Head of caudate nucleus (tissue), 42 donors: ENCODE data around the gene DMXL1.

ENCODE experiments used
- DNase-seq, 42 donors: peaks; one replicate each; pipeline versions ENCODE4 v3.0.0 to v3.0.0-alpha.2; 2020 to 2021; ENCODE audit warnings: mixed read lengths in 7 of 42
- intact Hi-C: fragments of 100-400 bp; cut with DNase I; formaldehyde crosslinking; loops from one replicate; pipeline ENCODE4 v1.15.0; 2022

DMXL1 gene, protein sequence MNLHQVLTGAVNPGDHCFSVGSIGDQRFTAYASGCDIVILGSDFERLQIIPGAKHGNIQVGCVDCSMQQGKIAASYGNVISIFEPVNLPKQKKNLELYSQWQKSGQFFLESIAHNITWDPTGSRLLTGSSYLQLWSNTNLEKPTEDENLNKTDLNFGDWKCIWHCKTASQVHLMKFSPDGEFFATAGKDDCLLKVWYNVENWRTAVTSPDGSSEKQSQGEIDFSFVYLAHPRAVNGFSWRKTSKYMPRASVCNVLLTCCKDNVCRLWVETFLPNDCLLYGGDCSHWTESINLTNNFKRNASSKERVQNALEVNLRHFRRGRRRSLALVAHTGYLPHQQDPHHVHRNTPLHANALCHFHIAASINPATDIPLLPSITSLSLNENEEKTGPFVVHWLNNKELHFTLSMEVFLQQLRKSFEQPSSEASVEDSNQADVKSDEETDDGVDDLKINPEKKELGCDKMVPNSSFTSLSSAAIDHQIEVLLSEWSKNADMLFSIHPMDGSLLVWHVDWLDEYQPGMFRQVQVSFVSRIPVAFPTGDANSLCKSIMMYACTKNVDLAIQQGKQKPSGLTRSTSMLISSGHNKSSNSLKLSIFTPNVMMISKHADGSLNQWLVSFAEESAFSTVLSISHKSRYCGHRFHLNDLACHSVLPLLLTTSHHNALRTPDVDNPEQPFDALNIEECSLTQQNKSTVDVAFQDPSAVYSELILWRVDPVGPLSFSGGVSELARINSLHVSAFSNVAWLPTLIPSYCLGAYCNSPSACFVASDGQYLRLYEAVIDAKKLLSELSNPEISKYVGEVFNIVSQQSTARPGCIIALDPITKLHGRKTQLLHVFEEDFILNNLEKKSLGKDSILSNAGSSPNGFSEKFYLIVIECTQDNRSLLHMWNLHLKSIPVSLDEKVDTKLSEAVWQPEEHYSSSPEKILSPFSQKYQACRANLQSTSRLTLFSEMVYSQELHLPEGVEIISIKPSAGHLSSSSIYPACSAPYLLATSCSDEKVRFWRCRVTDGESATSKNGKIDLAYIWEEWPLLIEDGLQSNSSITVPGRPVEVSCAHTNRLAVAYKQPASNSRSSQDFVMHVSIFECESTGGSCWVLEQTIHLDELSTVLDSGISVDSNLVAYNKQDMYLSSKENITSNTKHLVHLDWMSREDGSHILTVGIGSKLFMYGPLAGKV (N-terminal part only)

GRCh38 chr5:119070828-119071560 is at the start of gene DMXL1:
Gene DMXL1 (plus strand): TSS chr5:119071087. CDS start chr5:119071570, 483 bp downstream.
- intact Hi-C loops: loop anchor here (2.0 to 10.0 kb wide), 2 partner anchors 82 to 194 kb away; partner anchors contain the start of gene DTWD2
- peak; percentile 97 to 100 (median 99) for DNase-seq

DNA sequence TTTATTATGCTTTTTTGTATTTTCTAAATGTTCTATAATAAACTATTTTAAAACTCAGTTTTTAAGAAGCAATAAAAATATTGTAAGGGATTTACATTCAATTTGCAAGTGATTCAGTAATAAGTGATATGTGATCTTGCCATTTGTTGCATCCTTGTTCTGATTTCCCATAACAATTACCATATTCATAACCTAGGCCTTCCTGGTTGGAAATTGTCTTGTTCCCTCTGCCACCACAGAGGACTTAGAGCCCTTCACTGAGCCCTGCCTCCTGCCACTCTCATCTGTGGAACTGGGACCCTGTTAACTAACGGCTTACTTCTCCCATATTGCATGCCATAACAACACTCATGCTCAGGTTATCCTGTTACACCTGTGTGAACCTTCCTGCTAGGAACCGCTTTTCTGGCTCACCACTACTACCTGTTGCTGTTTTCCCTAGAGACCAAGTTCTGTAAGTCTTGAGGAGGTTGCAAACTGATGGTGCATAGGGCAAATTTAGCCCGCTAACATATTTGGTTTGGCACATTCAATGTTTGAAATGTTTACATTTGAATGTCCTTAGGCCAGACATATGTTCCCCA is 49.6 kb upstream of the DMXL1 start:
- intact Hi-C loops: no loop called here
- no peak for DNase-seq

GRCh38 chr5:119022017-119022745 is 48.7 kb upstream of the DMXL1 start:
- intact Hi-C loops: no loop called here
- peak in 1 of 42 donors; percentile 10 for DNase-seq

DNA sequence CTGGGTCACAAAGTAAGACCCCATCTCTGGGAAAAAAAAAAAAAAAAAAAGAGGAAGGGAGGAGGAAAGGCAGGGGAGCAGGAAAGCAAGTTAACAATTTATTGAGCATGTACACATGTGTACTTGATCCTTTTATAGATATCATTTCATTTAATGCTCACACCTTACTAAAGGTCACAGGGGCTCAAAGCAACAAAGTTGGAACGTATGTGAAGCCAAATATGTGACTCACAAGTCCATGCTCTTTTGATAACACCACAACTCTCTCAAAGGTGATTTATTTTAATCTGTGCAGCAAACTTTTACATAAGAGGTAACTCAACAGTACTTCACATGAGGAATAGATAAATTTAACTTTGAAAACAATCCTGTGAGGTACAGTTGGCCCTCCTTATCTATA is 48.1 kb upstream of the DMXL1 start:
- intact Hi-C loops: no loop called here

GRCh38 chr5:119028575-119028974 is 42.3 kb upstream of the DMXL1 start:
- no peak for DNase-seq
- intact Hi-C loops: no loop called here

More for the DNA sequence above, 48.1 kb upstream of the DMXL1 start:
- no peak for DNase-seq

- no peak for DNase-seq
- intact Hi-C loops: no loop called here
Observed at GRCh38 chr5:119031011-119031886, 39.6 kb upstream of the DMXL1 start.

DNA sequence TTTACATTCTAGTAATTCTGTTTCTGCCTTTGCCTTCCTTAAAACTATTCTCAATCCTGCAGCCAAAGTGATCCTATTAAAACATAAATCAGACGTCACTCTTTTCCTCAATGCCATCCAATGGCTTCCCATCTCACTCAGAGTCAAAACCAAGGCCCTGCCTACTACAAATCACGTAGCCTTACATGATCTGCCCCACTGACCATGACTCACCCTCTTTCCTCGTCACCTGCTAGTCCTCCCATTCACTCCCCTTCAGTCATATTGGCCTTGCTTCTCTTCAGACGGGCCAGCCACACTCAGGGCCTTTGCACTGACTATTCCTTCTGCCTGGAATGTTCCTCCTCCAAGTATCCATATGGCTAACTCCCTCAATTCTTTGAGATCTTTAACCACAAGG is 39.0 kb upstream of the DMXL1 start:
- intact Hi-C loops: no loop called here
- no peak for DNase-seq

GRCh38 chr5:119032656-119033055 is 38.2 kb upstream of the DMXL1 start:
- DNase-seq: no peak
- intact Hi-C loops: no loop called here

DNA sequence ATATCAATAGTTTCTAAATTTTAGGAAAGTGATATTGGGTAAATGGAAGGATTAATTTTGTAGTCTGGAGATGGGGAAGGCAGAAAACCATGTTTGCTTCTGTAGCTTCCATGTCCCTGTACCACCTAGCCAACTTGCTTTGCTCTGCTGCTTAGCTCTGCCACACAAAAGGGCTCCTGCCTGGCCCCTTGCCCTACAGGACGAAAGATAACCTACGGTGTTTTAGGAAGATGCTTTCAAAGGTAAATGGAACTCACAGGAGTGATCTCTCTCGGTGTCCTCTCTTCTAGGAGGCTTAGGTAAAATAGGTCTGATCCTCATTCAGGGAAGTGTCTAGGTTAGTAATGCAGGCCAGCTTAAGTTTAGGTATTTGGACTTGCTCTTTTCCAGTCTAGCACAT is 37.8 kb upstream of the DMXL1 start:
- intact Hi-C loops: no loop called here
- DNase-seq: no peak

GRCh38 chr5:119036101-119036762 is 34.7 kb upstream of the DMXL1 start:
- intact Hi-C loops: no loop called here
- DNase-seq: no peak

- intact Hi-C loops: no loop called here
- no peak for DNase-seq
Observed at GRCh38 chr5:119037496-119038215, 33.2 kb upstream of the DMXL1 start.

GRCh38 chr5:119048246-119048645 is 22.6 kb upstream of the DMXL1 start:
- intact Hi-C loops: no loop called here
- DNase-seq: no peak

DNA sequence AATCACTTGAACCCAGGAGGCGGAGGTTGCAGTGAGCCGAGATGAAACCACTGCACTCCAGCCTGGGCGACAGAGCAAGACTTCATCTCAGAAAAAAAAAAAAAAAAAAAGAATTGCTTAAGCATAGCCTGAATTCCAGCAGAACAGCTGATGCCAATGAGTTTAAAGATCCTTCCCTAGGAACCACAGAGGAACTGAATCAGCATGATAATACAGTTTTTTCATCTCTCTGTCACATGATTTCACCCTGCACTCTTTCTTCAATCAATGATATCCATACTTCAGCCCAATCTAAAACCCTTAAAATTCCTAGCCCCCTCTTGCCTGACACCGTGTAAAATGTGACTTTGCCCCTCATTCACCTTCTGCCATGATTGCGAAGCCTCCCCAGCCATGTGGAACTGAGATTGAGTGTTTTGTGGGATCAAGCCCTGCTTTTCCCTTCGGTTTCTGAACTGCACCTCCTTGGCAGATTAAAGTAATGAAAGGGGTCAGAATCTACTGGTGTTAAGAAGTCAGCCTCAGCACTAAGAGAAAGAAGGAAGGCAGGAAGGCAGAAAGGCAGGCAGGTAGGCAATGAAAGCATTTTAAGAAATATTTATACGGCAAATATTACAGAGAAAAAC is 20.9 kb upstream of the DMXL1 start:
- intact Hi-C loops: no loop called here
- no peak for DNase-seq

GRCh38 chr5:119054101-119054500 is 16.8 kb upstream of the DMXL1 start:
- intact Hi-C loops: no loop called here
- DNase-seq: no peak

DNA sequence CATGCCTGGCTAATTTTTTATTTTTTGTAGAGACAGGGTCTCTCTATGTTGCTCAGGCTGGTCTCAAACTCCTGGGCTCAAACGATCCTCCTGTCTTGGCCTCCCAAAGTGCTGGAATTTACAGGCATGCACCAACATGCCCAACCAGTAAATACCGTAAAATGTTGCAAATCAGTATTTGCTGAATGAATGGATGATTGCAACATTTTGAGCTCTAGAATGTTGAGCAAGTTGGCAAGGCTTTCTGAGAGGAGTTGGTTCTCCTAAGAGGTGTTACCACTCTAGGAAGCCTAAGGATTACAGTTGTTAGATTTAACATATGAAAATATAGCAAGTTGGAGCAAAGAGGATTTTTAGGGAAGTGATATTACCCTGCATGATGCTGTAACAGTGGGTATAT is 15.6 kb upstream of the DMXL1 start:
- intact Hi-C loops: no loop called here
- DNase-seq: no peak
